Measurements from ENCODE around the gene INPP5A.

GRCh38 chr10:132589681-132590080, 52.1 kb downstream of the INPP5A start:
- no peak for TF ChIP-seq POLR2A (IDR thresholded peaks at IDR 0.05)
- no peak for TF ChIP-seq CTCF (IDR thresholded peaks at IDR 0.05)
- TF ChIP-seq POLR2AphosphoS5 (IDR thresholded peaks at IDR 0.05): no peak

Data from sigmoid colon (tissue), 4 donors.